Measurements from ENCODE around the gene FNIP1. TPM values are rescaled to one million over a fixed set of nuclear protein-coding genes. Genes with fewer than 3 reads are reported as not detected.
"Not testable (repeated sequence)": the region's sequence is repeated elsewhere in the genome, so short reads cannot be mapped to it uniquely, and the experiment has no call there.

FNIP1 gene
- polyA plus RNA-seq, 1 donor (not counting 4 experiments of a cell fraction or from before 2014, with no cell fraction given) = 14.6 TPM

GRCh38 chr5:131845828-131846227 is 49.0 kb upstream of the FNIP1 start:
- FAIRE-seq = no peak

GRCh38 chr5:131842971-131843370 is 46.2 kb upstream of the FNIP1 start:
- H3K9ac ChIP-seq (ENCODE audit: control insufficient read depth, extremely low read depth, insufficient read depth, low read length); H3K4me3 ChIP-seq (ENCODE audit: control insufficient read depth in 2 of 3, extremely low read depth in 1 of 3, insufficient read depth in 2 of 3, low read depth in 1 of 3, low read length in 3 of 3); H4K20me1 ChIP-seq (ENCODE audit: control insufficient read depth, extremely low read depth, insufficient read depth, low read length); DNase-seq (ENCODE audit: low read depth, low spot score); H3K4me2 ChIP-seq (ENCODE audit: control insufficient read depth, extremely low read depth, insufficient read depth, low read depth, low read length); H3K4me1 ChIP-seq (ENCODE audit: control insufficient read depth, extremely low read depth, insufficient read depth, low read length); FAIRE-seq; H3K79me2 ChIP-seq (ENCODE audit: control insufficient read depth, insufficient read depth, low read length); H3K9me1 ChIP-seq (ENCODE audit: control insufficient read depth, extremely low read depth, insufficient read depth, low read length); H3K27ac ChIP-seq (ENCODE audit: control insufficient read depth, insufficient read depth, low read length); H3K27me3 ChIP-seq (ENCODE audit: control insufficient read depth, extremely low read depth, insufficient read depth, low read length); dilution Hi-C loops (cut with MboI; ENCODE audit: extremely low pct_ligation_motif_present, low sequenced_read_pairs); H2AFZ ChIP-seq (ENCODE audit: control insufficient read depth, low read length); H3K9me3 ChIP-seq (ENCODE audit: control insufficient read depth, low read depth, low read length); H3K36me3 ChIP-seq (ENCODE audit: control insufficient read depth in 2 of 2, extremely low read depth in 1 of 2, insufficient read depth in 2 of 2, low read length in 2 of 2): not testable (repeated sequence)

More at GRCh38 chr5:131845828-131846227, 49.0 kb upstream of the FNIP1 start:
- Histone ChIP-seq H3K9ac (ENCODE audit: control insufficient read depth, extremely low read depth, insufficient read depth, low read length) (no peak overlapping the region), H3K9me3 (ENCODE audit: control insufficient read depth, low read depth, low read length) (no peaks in the 10 kb centered on the region), H3K9me1 (ENCODE audit: control insufficient read depth, extremely low read depth, insufficient read depth, low read length) (no peaks in the 10 kb centered on the region), H3K36me3 (ENCODE audit: control insufficient read depth in 2 of 2, extremely low read depth in 1 of 2, insufficient read depth in 2 of 2, low read length in 2 of 2) (no peaks in the 10 kb centered on the region), H3K4me2 (ENCODE audit: control insufficient read depth, extremely low read depth, insufficient read depth, low read depth, low read length) (no peak overlapping the region), H4K20me1 (ENCODE audit: control insufficient read depth, extremely low read depth, insufficient read depth, low read length) (no peaks in the 10 kb centered on the region), H3K27me3 (ENCODE audit: control insufficient read depth, extremely low read depth, insufficient read depth, low read length) (no peaks in the 10 kb centered on the region), H3K4me3 (ENCODE audit: control insufficient read depth in 2 of 3, extremely low read depth in 1 of 3, insufficient read depth in 2 of 3, low read depth in 1 of 3, low read length in 3 of 3) (no peak overlapping the region), H3K79me2 (ENCODE audit: control insufficient read depth, insufficient read depth, low read length) (no peaks in the 10 kb centered on the region), H3K27ac (ENCODE audit: control insufficient read depth, insufficient read depth, low read length) (no peak overlapping the region), H3K4me1 (ENCODE audit: control insufficient read depth, extremely low read depth, insufficient read depth, low read length) (no peaks in the 10 kb centered on the region), H2AFZ (ENCODE audit: control insufficient read depth, low read length) (no peak overlapping the region)
- dilution Hi-C loops (cut with MboI; ENCODE audit: extremely low pct_ligation_motif_present, low sequenced_read_pairs) = no loop called here
- no peak for DNase-seq (ENCODE audit: low read depth, low spot score)
- no peak for TF ChIP-seq EZH2 (IDR thresholded peaks at IDR 0.05; ENCODE audit: low read length)
- no peak for TF ChIP-seq CTCF (optimal IDR thresholded peaks at IDR 0.05 in 1 of 3, IDR thresholded peaks at IDR 0.05 in 1 of 3, conservative IDR thresholded peaks at IDR 0.05 in 1 of 3; ENCODE audit: extremely low read depth in 1 of 3, insufficient read depth in 2 of 3, low read length in 3 of 3)

- dilution Hi-C loops (cut with MboI; ENCODE audit: extremely low pct_ligation_motif_present, low sequenced_read_pairs); H2AFZ ChIP-seq (ENCODE audit: control insufficient read depth, low read length): not testable (repeated sequence)
Measured at GRCh38 chr5:131832702-131833101, 35.9 kb upstream of the FNIP1 start.

More at GRCh38 chr5:131832702-131833101, 35.9 kb upstream of the FNIP1 start:
- H3K36me3 ChIP-seq (ENCODE audit: control insufficient read depth in 2 of 2, extremely low read depth in 1 of 2, insufficient read depth in 2 of 2, low read length in 2 of 2); H3K79me2 ChIP-seq (ENCODE audit: control insufficient read depth, insufficient read depth, low read length); H3K9me1 ChIP-seq (ENCODE audit: control insufficient read depth, extremely low read depth, insufficient read depth, low read length); H3K4me3 ChIP-seq (ENCODE audit: control insufficient read depth in 2 of 3, extremely low read depth in 1 of 3, insufficient read depth in 2 of 3, low read depth in 1 of 3, low read length in 3 of 3); H3K4me1 ChIP-seq (ENCODE audit: control insufficient read depth, extremely low read depth, insufficient read depth, low read length); DNase-seq (ENCODE audit: low read depth, low spot score); FAIRE-seq; H3K9me3 ChIP-seq (ENCODE audit: control insufficient read depth, low read depth, low read length); H3K9ac ChIP-seq (ENCODE audit: control insufficient read depth, extremely low read depth, insufficient read depth, low read length); H3K27ac ChIP-seq (ENCODE audit: control insufficient read depth, insufficient read depth, low read length); H3K27me3 ChIP-seq (ENCODE audit: control insufficient read depth, extremely low read depth, insufficient read depth, low read length); H4K20me1 ChIP-seq (ENCODE audit: control insufficient read depth, extremely low read depth, insufficient read depth, low read length); H3K4me2 ChIP-seq (ENCODE audit: control insufficient read depth, extremely low read depth, insufficient read depth, low read depth, low read length): not testable (repeated sequence)

All from keratinocyte (primary cell).